Measurements from ENCODE around the gene PRIMPOL.

The PRIMPOL gene

GRCh38 chr4:184664445-184665210 is 15.1 kb downstream of the PRIMPOL start:
- FAIRE-seq (no peak), DNase-seq (ENCODE audit: insufficient read length, low spot score) (no peak)

DNA sequence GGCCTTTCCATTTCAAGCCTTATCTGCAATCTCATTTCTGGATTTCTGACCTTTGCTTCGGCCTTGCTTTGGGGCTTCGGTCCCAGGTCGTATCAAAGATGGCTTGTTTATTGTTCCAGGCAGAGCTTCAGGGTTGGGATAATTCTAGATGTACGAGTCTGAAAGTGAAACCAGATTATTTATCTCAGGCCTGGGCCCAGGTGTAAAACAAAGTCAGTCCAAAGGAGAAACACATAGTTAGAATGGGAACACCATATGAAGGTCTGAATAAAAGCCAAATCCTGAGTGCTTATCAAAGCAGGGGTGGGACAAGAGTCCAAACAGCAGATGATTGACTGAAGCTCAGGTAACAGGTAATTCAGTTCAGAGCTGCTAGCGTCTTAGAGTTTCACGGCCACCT is 17.1 kb downstream of the PRIMPOL start:
- FAIRE-seq (no peak), DNase-seq (ENCODE audit: insufficient read length, low spot score) (no peak)

- no peak for FAIRE-seq
- no peak for DNase-seq (ENCODE audit: insufficient read length, low spot score)
Observed at GRCh38 chr4:184668096-184668495, 18.6 kb downstream of the PRIMPOL start.

- FAIRE-seq (no peak), DNase-seq (ENCODE audit: insufficient read length, low spot score) (no peak)
Observed at GRCh38 chr4:184668511-184669114, 19.1 kb downstream of the PRIMPOL start.

- FAIRE-seq (no peak), DNase-seq (ENCODE audit: insufficient read length, low spot score) (no peak)
Observed at GRCh38 chr4:184669251-184669650, 19.7 kb downstream of the PRIMPOL start.

DNA sequence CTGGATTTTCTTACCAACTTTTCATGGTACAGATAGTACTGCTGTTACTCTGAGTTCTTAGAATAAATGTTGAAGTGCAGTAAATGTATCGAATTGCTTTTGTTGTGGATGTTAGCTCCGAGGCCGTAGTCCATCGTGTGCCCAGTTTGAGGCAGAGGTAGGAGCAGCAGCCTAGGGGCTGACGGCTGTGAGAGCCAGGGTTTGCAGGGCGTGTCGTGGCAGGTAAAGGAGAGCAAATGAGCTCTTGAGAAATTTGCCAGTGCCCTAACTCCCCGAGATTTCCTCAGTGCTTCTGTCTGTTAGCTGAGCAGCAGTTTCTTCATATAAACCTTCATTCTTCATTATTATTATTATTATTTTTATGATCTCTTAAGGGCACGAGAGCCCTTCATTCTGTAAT is 21.6 kb downstream of the PRIMPOL start:
- DNase-seq (ENCODE audit: insufficient read length, low spot score) (no peak), FAIRE-seq (no peak)

DNA sequence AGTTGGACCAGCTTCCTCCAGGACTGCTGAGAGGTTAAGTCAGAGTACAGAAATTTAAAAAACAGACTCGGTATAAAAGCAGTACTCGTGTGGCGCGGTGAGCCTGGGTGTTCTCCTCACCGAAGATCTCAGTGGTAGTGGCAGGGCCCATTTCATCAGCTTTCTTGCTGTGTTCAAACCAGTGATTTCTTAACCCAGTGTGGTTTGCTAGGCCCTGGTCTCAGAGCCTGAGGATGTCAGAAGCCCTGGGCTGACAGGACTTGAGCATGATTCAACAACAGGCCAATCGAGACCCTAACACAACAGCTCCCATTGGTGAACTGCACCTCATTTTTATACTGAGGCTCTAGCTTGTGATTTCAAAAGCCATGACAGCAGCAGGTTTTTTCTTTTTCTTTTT is 23.2 kb downstream of the PRIMPOL start:
- DNase-seq (ENCODE audit: insufficient read length, low spot score) (no peak), FAIRE-seq (no peak)

DNA sequence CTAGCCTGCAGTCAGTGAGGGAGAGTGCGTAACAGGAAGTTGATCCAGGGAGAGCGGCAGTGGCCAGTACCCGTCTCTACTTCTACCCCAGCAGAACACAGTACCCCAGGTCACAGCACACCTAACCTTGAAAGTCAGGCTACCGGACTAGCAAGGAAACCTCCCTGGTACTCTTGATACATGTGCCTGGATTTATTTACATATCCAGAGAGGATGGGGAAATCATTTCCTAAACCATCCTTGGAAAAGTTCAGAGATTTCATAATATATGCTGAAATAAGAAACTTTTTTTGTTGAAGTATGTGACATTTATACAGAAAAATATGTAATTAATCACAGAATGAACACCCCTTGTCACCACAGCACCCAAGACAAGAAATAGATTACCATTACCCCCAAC is 24.5 kb downstream of the PRIMPOL start:
- DNase-seq (ENCODE audit: insufficient read length, low spot score), result no peak
- FAIRE-seq, result no peak

DNA sequence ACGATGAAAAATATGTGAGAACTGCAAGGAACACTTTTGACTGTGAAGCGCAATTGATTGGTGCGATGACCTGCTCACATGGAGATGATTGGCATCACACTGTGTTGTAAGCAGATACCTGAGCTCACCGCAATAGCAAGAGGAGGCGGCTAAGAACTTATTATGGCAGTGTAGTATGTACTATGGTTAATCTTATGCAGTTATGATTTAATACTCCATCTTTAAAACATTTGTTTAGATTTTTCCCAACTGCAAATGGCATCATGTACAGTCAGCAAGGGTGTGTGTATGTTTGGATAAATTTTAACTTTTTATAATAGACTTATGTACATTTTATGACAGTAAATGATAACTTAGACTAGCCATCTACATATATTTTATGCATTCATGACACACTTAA is 25.5 kb downstream of the PRIMPOL start:
- DNase-seq (ENCODE audit: insufficient read length, low spot score) (no peak), FAIRE-seq (no peak)

GRCh38 chr4:184675821-184676492 is 26.4 kb downstream of the PRIMPOL start:
- FAIRE-seq (no peak), DNase-seq (ENCODE audit: insufficient read length, low spot score) (no peak)

GRCh38 chr4:184680698-184681097 is 31.2 kb downstream of the PRIMPOL start:
- FAIRE-seq (no peak), DNase-seq (ENCODE audit: insufficient read length, low spot score) (no peak)

- no peak for DNase-seq (ENCODE audit: insufficient read length, low spot score)
- no peak for FAIRE-seq
Observed at GRCh38 chr4:184681916-184682315, 32.4 kb downstream of the PRIMPOL start.

DNA sequence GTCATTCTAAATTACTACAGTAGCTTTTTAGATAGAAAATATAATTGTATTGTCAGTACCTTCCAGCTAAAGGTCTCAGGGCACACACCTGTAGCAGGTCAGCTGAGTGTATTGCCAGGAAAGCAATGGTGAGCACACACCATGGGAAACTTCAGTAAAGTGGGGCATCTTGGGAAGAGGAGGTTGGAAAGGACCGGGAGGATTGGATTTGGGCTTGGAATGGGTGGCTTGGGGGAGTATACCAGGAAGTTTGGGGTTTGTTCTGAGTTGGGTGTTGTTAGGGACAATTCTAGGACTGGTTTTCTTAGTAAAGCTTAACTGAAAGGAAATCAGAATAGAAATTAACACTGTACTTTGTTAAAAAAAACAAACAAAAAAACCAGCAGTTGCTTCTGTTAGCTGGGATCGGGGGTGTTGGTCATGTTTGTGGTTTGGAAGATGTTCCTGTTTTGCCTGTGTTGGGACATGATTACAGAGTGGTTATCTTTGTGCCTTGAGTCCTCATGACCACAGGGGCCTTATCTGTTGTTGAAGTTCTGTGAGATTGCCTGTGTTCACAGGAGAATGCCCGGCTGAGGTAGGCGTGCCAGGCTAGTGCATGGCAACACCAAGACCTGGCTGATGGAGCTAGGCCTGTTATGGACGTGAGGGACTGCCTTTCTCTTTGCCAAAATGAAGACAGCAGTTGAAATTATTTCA is 35.1 kb downstream of the PRIMPOL start:
- DNase-seq (ENCODE audit: insufficient read length, low spot score) (no peak), FAIRE-seq (peak; percentile 4)

GRCh38 chr4:184688005-184688404 is 38.5 kb downstream of the PRIMPOL start:
- DNase-seq (ENCODE audit: insufficient read length, low spot score) (no peak), FAIRE-seq (no peak)

GRCh38 chr4:184688447-184688846 is 38.9 kb downstream of the PRIMPOL start:
- FAIRE-seq (peak; percentile 81), DNase-seq (ENCODE audit: insufficient read length, low spot score) (peak; percentile 78)

DNA sequence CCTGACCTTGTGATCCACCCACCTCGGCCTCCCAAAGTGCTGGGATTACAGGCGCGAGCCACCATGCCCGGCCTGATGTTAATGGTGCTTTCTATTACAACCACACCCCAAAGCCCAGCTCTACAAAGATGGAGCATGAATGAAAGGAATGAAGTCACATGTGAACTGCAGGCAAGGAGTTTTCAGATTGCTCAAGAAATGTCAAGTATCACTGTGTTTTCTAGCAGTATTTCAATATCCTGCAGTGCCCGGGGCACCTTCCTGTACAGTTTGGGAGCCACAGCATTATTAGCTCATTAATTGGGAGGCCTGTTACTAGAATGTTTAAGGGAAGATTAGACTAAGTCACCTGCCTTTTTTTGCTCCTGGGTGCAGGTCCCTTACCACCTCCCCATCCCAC is 40.1 kb downstream of the PRIMPOL start:
- DNase-seq (ENCODE audit: insufficient read length, low spot score), result no peak
- FAIRE-seq, result no peak

GRCh38 chr4:184693056-184693455 is 43.5 kb downstream of the PRIMPOL start:
- DNase-seq (ENCODE audit: insufficient read length, low spot score) (no peak), FAIRE-seq (no peak)

GRCh38 chr4:184694412-184694956 is 44.9 kb downstream of the PRIMPOL start:
- no peak for DNase-seq (ENCODE audit: insufficient read length, low spot score)
- FAIRE-seq, result no peak

DNA sequence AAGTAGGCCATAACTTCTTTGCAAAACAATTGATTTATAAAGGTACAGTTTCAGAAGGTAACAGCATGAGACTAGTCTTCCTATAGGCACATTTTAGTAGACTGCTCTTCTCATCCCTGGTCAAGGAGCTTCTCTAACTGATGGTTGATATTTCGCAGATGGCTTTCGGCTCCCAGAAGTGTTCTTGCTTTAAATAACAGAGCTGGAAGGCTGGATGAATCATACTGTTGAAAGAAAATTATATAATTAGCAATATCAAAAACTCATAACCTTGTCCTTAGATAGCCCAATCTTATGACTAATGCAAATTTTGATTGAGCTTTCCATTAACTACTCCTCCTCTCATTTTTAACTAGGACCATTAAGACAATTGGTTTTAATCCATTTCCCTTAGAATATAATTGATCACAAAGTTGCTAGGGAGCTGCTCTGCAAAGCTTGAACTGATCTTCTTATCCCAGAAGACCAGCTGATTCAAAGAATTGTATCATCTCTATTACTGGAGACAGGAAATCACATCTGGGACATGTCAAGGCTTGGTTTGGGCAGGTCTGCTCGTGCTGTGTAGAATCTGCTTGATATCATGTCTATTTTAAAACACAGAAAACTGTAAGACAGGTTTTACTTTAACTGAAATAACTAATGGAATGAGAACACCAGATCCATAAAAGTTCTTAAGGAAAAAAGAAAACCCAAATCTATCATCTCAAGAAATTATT is 45.8 kb downstream of the PRIMPOL start:
- FAIRE-seq, result no peak

GRCh38 chr4:184697956-184698355 is 48.4 kb downstream of the PRIMPOL start:
- FAIRE-seq, result no peak
- no peak for DNase-seq (ENCODE audit: insufficient read length, low spot score)

More for the DNA sequence above, 45.8 kb downstream of the PRIMPOL start:
- DNase-seq (ENCODE audit: insufficient read length, low spot score), result no peak
